Prostate gland (tissue), 2 donors: ENCODE results near the gene PTCHD1.

Experiments used
- POLR2A ChIP-seq: fragments of 450-650 bp; IDR thresholded peaks from one replicate; pipeline ENCODE4 v1.6.1; 2016; ENCODE audit warnings: antibody characterized with exemption, mild to moderate bottlenecking
- TF ChIP-seq, protein P1 (sequence below), 4 experiments: fragments of 200-600 bp in 2 of 4; fragments of 450-650 bp in 2 of 4; sonication (generic) in 2 of 4; IDR thresholded peaks; 1 replicate in 3 of 4; 2 replicates in 1 of 4; pipeline ENCODE4 v1.5.1; 2016 to 2019; ENCODE audit warnings: antibody characterized with exemption in 4 of 4, mild to moderate bottlenecking in 2 of 4, moderate library complexity in 2 of 4

- TF ChIP-seq, protein P1, sequence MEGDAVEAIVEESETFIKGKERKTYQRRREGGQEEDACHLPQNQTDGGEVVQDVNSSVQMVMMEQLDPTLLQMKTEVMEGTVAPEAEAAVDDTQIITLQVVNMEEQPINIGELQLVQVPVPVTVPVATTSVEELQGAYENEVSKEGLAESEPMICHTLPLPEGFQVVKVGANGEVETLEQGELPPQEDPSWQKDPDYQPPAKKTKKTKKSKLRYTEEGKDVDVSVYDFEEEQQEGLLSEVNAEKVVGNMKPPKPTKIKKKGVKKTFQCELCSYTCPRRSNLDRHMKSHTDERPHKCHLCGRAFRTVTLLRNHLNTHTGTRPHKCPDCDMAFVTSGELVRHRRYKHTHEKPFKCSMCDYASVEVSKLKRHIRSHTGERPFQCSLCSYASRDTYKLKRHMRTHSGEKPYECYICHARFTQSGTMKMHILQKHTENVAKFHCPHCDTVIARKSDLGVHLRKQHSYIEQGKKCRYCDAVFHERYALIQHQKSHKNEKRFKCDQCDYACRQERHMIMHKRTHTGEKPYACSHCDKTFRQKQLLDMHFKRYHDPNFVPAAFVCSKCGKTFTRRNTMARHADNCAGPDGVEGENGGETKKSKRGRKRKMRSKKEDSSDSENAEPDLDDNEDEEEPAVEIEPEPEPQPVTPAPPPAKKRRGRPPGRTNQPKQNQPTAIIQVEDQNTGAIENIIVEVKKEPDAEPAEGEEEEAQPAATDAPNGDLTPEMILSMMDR (IDR thresholded peaks at IDR 0.05) = no peak
- no peak for TF ChIP-seq POLR2A
These were observed 48.8 kb downstream of the PTCHD1 start for GRCh38 chrX:23383411-23383810.
